Measurements from ENCODE around the gene PTPRO.
A peak's percentile ranks its signal among the peaks of the same experiment; 100 is the strongest.

GRCh38 chr12:15590180-15590826 lies 268.0 kb downstream of the PTPRO start:
- TF ChIP-seq CTCF (conservative IDR thresholded peaks at IDR 0.05) (peak; percentile 94), ZFX (IDR thresholded peaks at IDR 0.05) (no peak)
